GM20000 (cell line): ENCODE data around the gene RAET1E.
"Not testable (repeated sequence)": the region's sequence is repeated elsewhere in the genome, so short reads cannot be mapped to it uniquely, and the experiment has no call there.

Experiments used
- DNase-seq: peaks from one replicate; pipeline ENCODE4 v3.0.0; 2012; ENCODE audit warnings: low spot score
- CTCF ChIP-seq: IDR thresholded peaks from 2 replicates; pipeline ENCODE4 v1.5.1; 2012; ENCODE audit warnings: mild to moderate bottlenecking, control low read depth; ENCODE audit errors: extremely low read depth, missing control alignments

Gene RAET1E

GRCh38 chr6:149909701-149910470, 12.0 kb upstream of the RAET1E start:
- TF ChIP-seq CTCF, result no peak

DNA sequence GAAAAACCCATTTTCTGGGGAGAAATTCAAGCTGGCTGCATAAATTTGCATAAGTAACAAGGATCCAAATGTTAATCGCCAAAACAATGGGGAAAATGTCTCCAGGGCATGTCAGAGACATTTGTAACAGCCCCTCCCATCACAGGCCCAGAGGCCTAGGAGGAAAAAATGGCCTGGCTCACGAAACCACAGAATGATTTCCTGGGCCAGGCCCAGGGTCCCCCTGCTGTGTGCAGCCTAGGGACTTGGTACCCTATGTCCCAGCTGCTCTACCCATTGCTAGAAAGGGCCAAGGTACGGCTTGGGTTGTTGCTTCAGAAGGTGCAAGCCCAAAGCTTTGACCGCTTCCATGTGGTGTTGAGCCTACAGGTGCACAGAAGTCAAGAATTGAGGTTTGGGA, 10.6 kb upstream of the RAET1E start:
- DNase-seq, result not testable (repeated sequence)

More at GRCh38 chr6:149909701-149910470, 12.0 kb upstream of the RAET1E start:
- DNase-seq, result no peak

DNA sequence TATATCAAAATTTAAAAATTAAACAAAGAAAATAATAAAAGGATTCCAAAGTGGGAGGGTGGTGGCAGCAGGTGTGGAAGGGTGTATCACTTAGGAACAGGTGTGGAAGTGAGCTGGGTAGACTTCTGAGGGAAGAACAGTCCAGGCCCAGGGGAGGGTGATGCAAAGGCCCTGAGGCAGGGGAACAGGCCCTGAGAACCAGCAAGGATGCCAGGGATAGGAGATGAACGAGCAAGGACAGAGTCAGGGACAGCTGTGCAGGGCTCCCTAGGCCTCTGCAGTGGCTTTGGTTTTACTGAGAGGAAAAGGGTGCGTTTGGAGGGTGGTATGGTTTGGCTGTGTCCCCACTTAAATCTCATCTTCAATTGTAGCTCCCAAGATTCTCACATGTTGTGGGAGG, 9.4 kb upstream of the RAET1E start:
- TF ChIP-seq CTCF, result no peak
- no peak for DNase-seq

GRCh38 chr6:149906405-149906804, 8.5 kb upstream of the RAET1E start:
- TF ChIP-seq CTCF, result no peak
- no peak for DNase-seq

- TF ChIP-seq CTCF, result no peak
These were observed 8.0 kb upstream of the RAET1E start for GRCh38 chr6:149905911-149906371.

DNA sequence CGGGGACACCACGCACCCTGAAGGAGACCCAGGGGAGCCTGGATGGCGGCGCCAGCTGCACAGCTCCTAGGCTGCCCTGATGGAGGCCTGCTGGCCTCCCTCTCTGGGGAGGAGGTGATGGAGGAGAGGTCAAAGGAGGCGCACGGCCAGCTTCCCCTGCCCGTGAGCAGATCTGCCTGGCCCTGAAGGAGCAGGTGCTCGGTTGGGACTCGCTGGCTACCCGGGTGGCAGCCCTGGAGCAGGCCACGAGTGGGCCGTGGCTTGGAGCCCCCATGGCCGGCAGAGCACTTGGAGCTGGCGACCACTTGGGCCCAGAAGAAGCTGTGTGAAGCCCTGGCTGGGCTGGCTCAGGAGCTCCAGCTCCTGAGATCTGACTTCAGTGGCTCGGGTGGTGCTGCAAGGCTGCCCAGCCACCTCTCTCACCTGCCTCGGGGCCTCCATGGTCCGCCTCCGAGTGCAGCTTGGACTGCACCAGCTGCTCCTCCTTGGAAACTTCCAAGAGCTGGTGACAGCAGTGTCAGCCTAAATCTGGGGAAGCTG, 7.5 kb upstream of the RAET1E start:
- no peak for TF ChIP-seq CTCF
- DNase-seq, result no peak

More at GRCh38 chr6:149905911-149906371, 8.0 kb upstream of the RAET1E start:
- DNase-seq, result no peak

GRCh38 chr6:149904661-149905370, 6.9 kb upstream of the RAET1E start:
- TF ChIP-seq CTCF, result no peak
- DNase-seq, result no peak
